ENCODE data around the gene KRTAP10-12. TPM values are rescaled to one million over a fixed set of nuclear protein-coding genes. Genes with fewer than 3 reads are reported as not detected.

KRTAP10-12 gene
- total and polyA plus RNA-seq, 4 donors = not detected

- WGBS = 89% methylated on average over 21 of the region's 21 CpGs
- Histone ChIP-seq H3K4me1 (ENCODE audit: control insufficient read depth in 4 of 4, insufficient read depth in 4 of 4, low read length in 3 of 4) (no peaks in the 10 kb centered on the region), H3K9ac (ENCODE audit: low read depth in 1 of 2, low read length in 2 of 2) (no peak overlapping the region), H3K4me3 (ENCODE audit: low read depth in 1 of 3, low read length in 3 of 3) (no peak overlapping the region), H3K9me3 (ENCODE audit: control insufficient read depth in 4 of 4, low read length in 3 of 4) (peaks cover 0 to 5% (median 3%) of the 10 kb centered on the region in 4 donors), H3K36me3 (ENCODE audit: control insufficient read depth in 4 of 4, insufficient read depth in 3 of 4, low read depth in 1 of 4, low read length in 3 of 4) (no peaks in the 10 kb centered on the region), H3K27ac (ENCODE audit: low read depth in 1 of 2, low read length in 2 of 2) (no peak overlapping the region), H3K27me3 (ENCODE audit: control insufficient read depth in 4 of 4, insufficient read depth in 4 of 4, low read length in 3 of 4) (no peaks in the 10 kb centered on the region)
- TF ChIP-seq JUND (IDR thresholded peaks at IDR 0.05) (no peak), EGR1 (IDR thresholded peaks at IDR 0.05; ENCODE audit: low read depth in 2 of 2) (no peak), YY1 (IDR thresholded peaks at IDR 0.05) (no peak), REST (IDR thresholded peaks at IDR 0.05) (no peak)
- DNase-seq (ENCODE audit: low spot score) = no peak
Measured at GRCh38 chr21:44734026-44734745, 37.2 kb downstream of the KRTAP10-12 start.

GRCh38 chr21:44734841-44735240 lies 37.9 kb downstream of the KRTAP10-12 start:
- Histone ChIP-seq H3K27me3 (ENCODE audit: control insufficient read depth in 4 of 4, insufficient read depth in 4 of 4, low read length in 3 of 4) (no peaks in the 10 kb centered on the region), H3K36me3 (ENCODE audit: control insufficient read depth in 4 of 4, insufficient read depth in 3 of 4, low read depth in 1 of 4, low read length in 3 of 4) (no peaks in the 10 kb centered on the region), H3K9me3 (ENCODE audit: control insufficient read depth in 4 of 4, low read length in 3 of 4) (peaks cover 0 to 5% (median 3%) of the 10 kb centered on the region in 4 donors), H3K4me3 (ENCODE audit: low read depth in 1 of 3, low read length in 3 of 3) (no peak overlapping the region), H3K9ac (ENCODE audit: low read depth in 1 of 2, low read length in 2 of 2) (no peak overlapping the region), H3K27ac (ENCODE audit: low read depth in 1 of 2, low read length in 2 of 2) (no peak overlapping the region), H3K4me1 (ENCODE audit: control insufficient read depth in 4 of 4, insufficient read depth in 4 of 4, low read length in 3 of 4) (no peaks in the 10 kb centered on the region)
- no peak for DNase-seq (ENCODE audit: low spot score)
- 89% methylated on average over 17 of the region's 17 CpGs for WGBS
- TF ChIP-seq FOXA1 (IDR thresholded peaks at IDR 0.05) (no peak), NR2F2 (IDR thresholded peaks at IDR 0.05) (no peak), CTCF (IDR thresholded peaks at IDR 0.05; ENCODE audit: low read depth, low read length, missing input control) (no peak), GABPA (IDR thresholded peaks at IDR 0.05 in 1 of 2, conservative IDR thresholded peaks at IDR 0.05 in 1 of 2) (no peak), HNF4G (IDR thresholded peaks at IDR 0.05) (no peak), REST (IDR thresholded peaks at IDR 0.05) (no peak), TAF1 (conservative IDR thresholded peaks at IDR 0.05) (no peak), FOXA2 (IDR thresholded peaks at IDR 0.05) (no peak), YY1 (IDR thresholded peaks at IDR 0.05) (no peak), JUND (IDR thresholded peaks at IDR 0.05) (no peak), SP1 (IDR thresholded peaks at IDR 0.05) (no peak), HNF4A (conservative IDR thresholded peaks at IDR 0.05) (no peak), RAD21 (IDR thresholded peaks at IDR 0.05) (no peak)
